MCF 10A (cell line): ENCODE measurements around the gene KRTAP4-3. TPM values are rescaled to one million over a fixed set of nuclear protein-coding genes. Genes with fewer than 3 reads are reported as not detected.

Experiments
- BruUV-seq: library from RNA; stranded (reverse); fragments of 400-500 nt; replicated peaks from 2 replicates; lab custom pipeline; 2021; lab: Mats Ljungman, UMichigan
- CTCF ChIA-PET: fragments of 300-600 bp; sonication (Branson Sonifier 250); formaldehyde crosslinking; extraction: SDS; loops from one replicate; lab custom pipeline; 2021; ENCODE audit warnings: antibody characterized with exemption, inconsistent platforms; lab: Yijun Ruan, JAX
- POLR2A ChIA-PET: fragments of 300-600, 350-650 bp; sonication (Branson Sonifier 250); formaldehyde crosslinking; extraction: SDS; loops from one replicate; lab custom pipeline; 2020; ENCODE audit warnings: antibody characterized with exemption, inconsistent platforms; lab: Yijun Ruan, JAX
- DNase-seq: peaks from one replicate; pipeline ENCODE4 v3.0.0-alpha.2; 2018; ENCODE audit not compliant: unreplicated experiment
- H3K27ac Mint-ChIP-seq: one replicate; pipeline ENCODE4 v1.8.0; 2022; ENCODE audit warnings: mild to moderate bottlenecking, low read depth, mixed read lengths; ENCODE audit not compliant: unreplicated experiment
- H3K27me3 Mint-ChIP-seq: one replicate; pipeline ENCODE4 v1.8.0; 2022; ENCODE audit warnings: mixed read lengths; ENCODE audit not compliant: insufficient read depth, unreplicated experiment
- H3K36me3 Mint-ChIP-seq: one replicate; pipeline ENCODE4 v1.8.0; 2022; ENCODE audit warnings: mild to moderate bottlenecking, moderate library complexity, mixed read lengths; ENCODE audit not compliant: insufficient read depth, unreplicated experiment
- H3K4me1 Mint-ChIP-seq: one replicate; pipeline ENCODE4 v1.8.0; 2022; ENCODE audit warnings: mixed read lengths; ENCODE audit not compliant: insufficient read depth, unreplicated experiment
- H3K4me3 Mint-ChIP-seq: one replicate; pipeline ENCODE4 v1.8.0; 2022; ENCODE audit warnings: mild to moderate bottlenecking, moderate library complexity, mixed read lengths; ENCODE audit not compliant: unreplicated experiment
- H3K9me3 Mint-ChIP-seq: one replicate; pipeline ENCODE4 v1.8.0; 2022; ENCODE audit warnings: mixed read lengths; ENCODE audit not compliant: unreplicated experiment
- intact Hi-C: fragments of 100-400 bp; cut with micrococcal nuclease; formaldehyde crosslinking; loops from 2 replicates; pipeline ENCODE4 v1.14.1; 2022
- total RNA-seq: library from RNA; stranded (reverse); gene quantifications from 2 replicates; pipeline ENCODE4 v1.2.3, GENCODE V29; 2022
- TF ChIP-seq, protein P1 (sequence below): fragments of 200-600 bp; IDR thresholded peaks from one replicate; pipeline ENCODE4 v1.8.0; 2022; ENCODE audit warnings: antibody characterized with exemption, mild to moderate bottlenecking; ENCODE audit not compliant: unreplicated experiment

The KRTAP4-3 gene
- total RNA-seq, 1 experiment from 2014 or later = not detected

DNA sequence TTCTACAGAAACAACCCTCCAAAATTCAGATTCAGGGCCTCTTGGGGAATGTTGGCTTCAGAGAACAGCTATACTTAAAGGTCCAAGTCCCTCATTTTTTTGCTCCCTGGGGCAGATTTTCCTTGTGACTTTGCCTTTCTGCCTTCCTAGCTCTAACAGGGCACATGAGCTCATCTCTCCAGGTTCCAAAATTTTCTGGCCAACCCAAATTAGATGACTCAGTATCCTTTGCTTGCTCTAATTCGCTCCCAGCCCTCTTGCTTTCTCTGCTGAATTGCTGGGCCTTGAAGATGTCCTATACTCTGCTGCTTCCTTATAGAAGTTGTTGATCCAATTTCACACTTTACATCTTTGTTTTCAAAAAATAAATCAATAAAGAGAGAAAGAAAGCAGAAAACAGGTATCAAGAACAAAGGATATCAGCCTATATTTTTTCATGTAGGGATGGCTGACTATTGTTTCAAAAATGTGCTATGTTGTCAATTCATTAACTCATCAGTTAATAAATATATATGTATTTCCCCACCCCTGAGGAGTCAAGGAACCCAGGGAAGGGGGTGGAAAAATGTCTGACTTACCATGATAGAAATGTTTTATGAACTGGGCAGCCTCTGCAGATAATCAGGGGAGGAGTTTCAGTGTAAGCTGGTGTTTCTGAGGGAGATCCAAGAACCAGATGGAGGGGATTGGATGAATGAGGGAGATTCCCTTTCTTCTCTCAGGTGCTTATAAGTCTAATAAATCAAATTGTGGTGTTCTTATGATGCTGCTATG is 11.0 kb upstream of the KRTAP4-3 start:
- Mint-ChIP-seq H3K27me3 (peaks cover 35% of the 10 kb centered on the region), H3K4me1 (no peaks in the 10 kb centered on the region), H3K27ac (no peak overlapping the region), H3K36me3 (no peaks in the 10 kb centered on the region), H3K9me3 (no peaks in the 10 kb centered on the region), H3K4me3 (no peak overlapping the region)
- ChIA-PET POLR2A (interaction anchor here (0.9 kb wide), 1 partner anchor 10 kb away, joined by 3 read pairs; no protein-coding TSS in a partner anchor), CTCF (interaction anchor here (0.7 to 1.4 kb wide), 2 partner anchors 34 to 143 kb away, joined by 3 to 5 read pairs; no protein-coding TSS in a partner anchor)
- TF ChIP-seq, protein P1, sequence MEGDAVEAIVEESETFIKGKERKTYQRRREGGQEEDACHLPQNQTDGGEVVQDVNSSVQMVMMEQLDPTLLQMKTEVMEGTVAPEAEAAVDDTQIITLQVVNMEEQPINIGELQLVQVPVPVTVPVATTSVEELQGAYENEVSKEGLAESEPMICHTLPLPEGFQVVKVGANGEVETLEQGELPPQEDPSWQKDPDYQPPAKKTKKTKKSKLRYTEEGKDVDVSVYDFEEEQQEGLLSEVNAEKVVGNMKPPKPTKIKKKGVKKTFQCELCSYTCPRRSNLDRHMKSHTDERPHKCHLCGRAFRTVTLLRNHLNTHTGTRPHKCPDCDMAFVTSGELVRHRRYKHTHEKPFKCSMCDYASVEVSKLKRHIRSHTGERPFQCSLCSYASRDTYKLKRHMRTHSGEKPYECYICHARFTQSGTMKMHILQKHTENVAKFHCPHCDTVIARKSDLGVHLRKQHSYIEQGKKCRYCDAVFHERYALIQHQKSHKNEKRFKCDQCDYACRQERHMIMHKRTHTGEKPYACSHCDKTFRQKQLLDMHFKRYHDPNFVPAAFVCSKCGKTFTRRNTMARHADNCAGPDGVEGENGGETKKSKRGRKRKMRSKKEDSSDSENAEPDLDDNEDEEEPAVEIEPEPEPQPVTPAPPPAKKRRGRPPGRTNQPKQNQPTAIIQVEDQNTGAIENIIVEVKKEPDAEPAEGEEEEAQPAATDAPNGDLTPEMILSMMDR = no peak
- no peak for DNase-seq
- intact Hi-C loops = no loop called here
- no TSS peak for BruUV-seq

DNA sequence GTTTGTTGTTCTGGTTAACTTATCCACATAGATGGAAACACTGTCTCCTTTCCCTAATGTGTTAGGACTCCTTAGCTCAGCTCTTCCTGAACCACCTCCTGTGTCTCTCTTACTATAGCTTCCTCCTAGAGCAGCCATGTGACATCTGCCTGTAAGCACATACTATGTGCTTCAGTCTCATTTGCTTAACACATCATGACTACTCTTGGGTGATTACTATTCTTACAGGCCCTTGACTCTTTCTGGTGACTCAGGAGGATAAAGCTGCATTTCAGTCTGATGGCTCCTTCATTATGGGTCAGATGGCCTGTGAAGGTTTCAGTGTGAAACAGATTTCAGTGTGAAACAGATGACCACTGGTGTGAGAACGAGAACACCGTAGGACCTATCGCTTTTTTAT is 10.3 kb upstream of the KRTAP4-3 start:
- CTCF ChIA-PET = interaction anchor here (0.7 to 1.4 kb wide), 2 partner anchors 34 to 144 kb away, joined by 3 to 5 read pairs; no protein-coding TSS in a partner anchor
- Mint-ChIP-seq H3K4me1 (no peaks in the 10 kb centered on the region), H3K27me3 (peaks cover 28% of the 10 kb centered on the region), H3K27ac (no peak overlapping the region), H3K9me3 (no peaks in the 10 kb centered on the region), H3K36me3 (no peaks in the 10 kb centered on the region), H3K4me3 (no peak overlapping the region)
- DNase-seq = no peak
- TF ChIP-seq, protein P1 = no peak
- intact Hi-C loops = no loop called here
- BruUV-seq = no TSS peak
- POLR2A ChIA-PET = interaction anchor here (0.9 kb wide), 1 partner anchor 10 kb away, joined by 3 read pairs; no protein-coding TSS in a partner anchor

DNA sequence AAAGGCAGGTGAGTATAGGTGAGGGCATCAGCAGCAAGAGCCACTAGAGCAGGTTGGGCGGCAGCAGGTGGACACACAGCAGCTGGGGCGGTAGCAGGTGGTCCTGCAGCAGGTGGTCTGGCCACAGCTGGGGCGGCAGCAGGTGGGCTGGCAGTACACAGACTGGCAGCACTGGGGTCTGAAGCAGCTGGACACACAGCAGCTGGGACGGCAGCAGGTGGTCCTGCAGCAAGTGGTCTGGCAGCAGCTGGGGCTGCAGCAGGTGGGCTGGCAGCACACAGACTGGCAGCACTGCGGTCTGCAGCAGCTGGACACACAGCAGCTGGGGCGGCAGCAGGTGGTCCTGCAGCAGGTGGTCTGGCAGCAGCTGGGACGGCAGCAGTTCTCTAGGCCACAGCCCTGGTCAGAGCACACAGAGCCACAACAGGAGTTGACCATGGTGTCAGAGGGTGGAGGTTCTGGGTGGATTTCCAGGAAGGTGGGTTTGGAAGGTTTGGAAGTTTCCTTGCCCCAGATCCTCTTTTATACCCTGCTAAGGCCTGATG is 9.8 kb upstream of the KRTAP4-3 start, which contains the start of gene KRTAP4-2:
Gene KRTAP4-2, minus strand, starts transcription at position 495 of the 545 bp plus-strand sequence. Its CDS starts 57 bp downstream, at position 438.
- Mint-ChIP-seq H3K4me1 (no peaks in the 10 kb centered on the region), H3K27me3 (peaks cover 23% of the 10 kb centered on the region), H3K36me3 (no peaks in the 10 kb centered on the region), H3K9me3 (no peaks in the 10 kb centered on the region), H3K27ac (no peak within 1 kb of the TSS), H3K4me3 (no peak within 1 kb of the TSS)
- BruUV-seq = no TSS peak
- POLR2A ChIA-PET = no interaction called here
- CTCF ChIA-PET = interaction anchor here (1.4 kb wide), 1 partner anchor 144 kb away, joined by 5 read pairs; no protein-coding TSS in a partner anchor
- DNase-seq = no peak
- intact Hi-C loops = no loop called here
- TF ChIP-seq, protein P1 = no peak

DNA sequence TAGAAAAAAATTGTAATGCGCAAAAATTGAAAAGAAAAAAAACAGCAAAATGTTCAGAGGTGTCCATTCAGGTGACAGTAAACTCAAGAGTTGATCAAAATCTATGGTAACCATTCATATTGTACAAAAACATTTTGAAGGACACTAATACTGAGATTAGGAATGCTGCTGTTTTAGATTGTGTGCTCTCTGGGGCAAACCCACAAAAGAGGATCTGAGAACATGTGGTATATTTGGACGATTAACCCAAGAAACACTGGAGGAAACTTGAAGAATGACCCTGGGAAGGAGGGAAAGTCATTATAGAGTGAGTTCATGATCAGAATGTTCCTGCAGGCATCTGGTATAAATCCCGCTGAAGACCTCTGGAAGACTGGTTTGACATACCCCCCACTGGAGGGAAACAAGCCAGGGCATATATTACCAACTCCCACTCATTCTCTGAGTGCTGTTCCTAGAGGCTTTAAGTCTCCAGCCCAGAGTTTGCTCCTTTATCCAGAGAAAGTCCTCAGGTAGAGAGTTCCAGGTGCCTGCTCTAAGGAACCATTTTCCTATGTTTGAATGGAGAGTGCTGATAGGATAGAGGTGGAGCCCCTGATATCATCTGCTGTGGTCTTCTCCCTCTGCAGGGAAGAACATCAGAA is 8.8 kb upstream of the KRTAP4-3 start:
- Mint-ChIP-seq H3K27ac (no peak overlapping the region), H3K4me1 (no peaks in the 10 kb centered on the region), H3K9me3 (no peaks in the 10 kb centered on the region), H3K36me3 (no peaks in the 10 kb centered on the region), H3K4me3 (no peak overlapping the region), H3K27me3 (peaks cover 21% of the 10 kb centered on the region)
- ChIA-PET POLR2A (no interaction called here), CTCF (no interaction called here)
- no TSS peak for BruUV-seq
- TF ChIP-seq, protein P1 = no peak
- intact Hi-C loops = no loop called here
- DNase-seq = no peak
